ENCODE data around the gene CHMP3.

DNA sequence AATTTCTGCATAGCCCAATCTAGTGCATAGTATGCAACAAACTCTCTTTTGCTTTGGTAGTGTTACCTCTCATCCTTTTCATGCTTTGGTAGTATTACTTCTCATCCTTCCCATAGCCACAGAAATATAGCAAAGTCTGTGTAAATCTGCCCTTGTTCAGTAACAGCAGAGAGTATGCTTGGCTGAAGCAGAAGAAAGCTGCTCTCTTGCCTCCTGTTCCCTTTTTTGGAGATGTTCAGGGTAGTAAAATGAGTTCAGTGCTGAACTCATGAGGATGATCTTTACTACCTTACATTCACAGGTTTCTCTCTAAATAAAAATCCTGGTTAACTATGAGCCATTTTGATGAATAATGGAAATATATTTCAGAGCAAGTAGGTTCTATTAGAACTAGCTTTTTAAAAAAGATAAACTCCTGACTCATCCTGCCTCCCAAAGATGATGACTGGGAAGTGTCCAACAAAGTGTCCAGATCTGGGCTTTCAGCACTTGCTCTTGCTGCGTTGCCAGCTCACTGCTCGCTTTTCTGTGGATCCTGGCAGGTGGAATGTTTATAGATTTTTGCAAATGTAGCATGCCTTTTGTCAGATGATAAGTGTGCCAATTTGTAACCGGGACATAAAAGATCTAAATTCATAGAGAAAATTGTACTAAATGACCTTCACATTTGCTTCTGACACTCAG is 29.4 kb upstream of the CHMP3 start:
- TF ChIP-seq POLR2A (IDR thresholded peaks at IDR 0.05; ENCODE audit: low read length) (no peak), GATA1 (IDR thresholded peaks at IDR 0.05; ENCODE audit: low read depth, low read length) (no peak)
